Measurements from ENCODE around the gene DAGLA. TPM values are rescaled to one million over a fixed set of nuclear protein-coding genes. Genes with fewer than 3 reads are reported as not detected.

DAGLA gene
- total and polyA plus RNA-seq, 2 experiments from 2014 or later, result 1.3 TPM

- no peaks in the 10 kb centered on the region for H3K27me3 ChIP-seq (replicated peaks; ENCODE audit: insufficient read depth)
- H3K4me3 ChIP-seq, result peak overlapping the region; percentile 12; the same call in 1 of the 2 replicates
- peak overlapping the region; percentile 72 for H3K9ac ChIP-seq
- H3K4me1 ChIP-seq (ENCODE audit: insufficient read depth), result peaks cover 14% of the 10 kb centered on the region
- H2AFZ ChIP-seq, result peak overlapping the region; percentile 54
- DNase-seq, result no peak
- 46 to 48% methylated on average over 15 of the region's 15 CpGs for WGBS, 2 experiments (ENCODE audit: low coverage in 1 of 2, low lambda C conversion rate in 2 of 2, missing lambda C conversion rate in 2 of 2)
- H3K27ac ChIP-seq, result 0 out of 2 replicates have a peak overlapping the region, but pooled peaks have one; percentile 13
- H3K4me2 ChIP-seq (ENCODE audit: unreplicated experiment), result peak overlapping the region; percentile 43
- H3K9me2 ChIP-seq (ENCODE audit: insufficient read depth), result no peaks in the 10 kb centered on the region
- no peaks in the 10 kb centered on the region for H3F3A ChIP-seq (ENCODE audit: insufficient read depth)
- no peaks in the 10 kb centered on the region for H4K20me1 ChIP-seq (ENCODE audit: insufficient read depth)
- TF ChIP-seq EZH2phosphoT487 (IDR thresholded peaks at IDR 0.05; ENCODE audit: insufficient read depth, low read depth), result no peak
- no peak for TF ChIP-seq EZH2 (IDR thresholded peaks at IDR 0.05; ENCODE audit: insufficient read depth, poor library complexity, severe bottlenecking)
- no peaks in the 10 kb centered on the region for H3K9me3 ChIP-seq (ENCODE audit: low read depth)
- no peaks in the 10 kb centered on the region for H3K79me2 ChIP-seq (ENCODE audit: insufficient read depth)
- H3K36me3 ChIP-seq (ENCODE audit: low read depth), result no peaks in the 10 kb centered on the region
- in situ Hi-C loops (cut with MboI), result no loop called here
Measured at GRCh38 chr11:61694946-61695706, 14.9 kb downstream of the DAGLA start.

GRCh38 chr11:61695917-61696316, 15.7 kb downstream of the DAGLA start:
- H3K9ac ChIP-seq, result peak overlapping the region; percentile 72

DNA sequence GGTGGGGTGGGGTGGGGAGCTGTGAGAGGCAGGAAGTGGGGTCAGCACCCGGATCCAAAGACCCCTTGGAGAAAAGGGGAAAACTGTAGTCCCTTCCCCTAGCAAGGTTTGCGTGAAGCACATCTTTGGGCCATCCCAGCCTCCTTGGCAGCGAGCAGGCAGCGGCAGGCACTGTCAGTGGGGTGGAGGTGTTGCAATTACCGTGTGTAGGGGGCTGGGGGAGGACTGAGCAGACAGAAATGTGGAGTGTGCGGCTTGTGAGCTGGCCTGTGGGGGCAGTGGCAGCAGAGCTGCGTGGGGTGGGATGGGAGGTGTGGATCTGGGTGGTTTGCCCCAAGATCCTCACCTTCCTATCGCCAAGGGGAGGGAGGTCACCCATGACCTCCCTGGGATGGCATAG, 16.4 kb downstream of the DAGLA start:
- in situ Hi-C loops (cut with MboI), result no loop called here
- H3K9me2 ChIP-seq (ENCODE audit: insufficient read depth), result no peaks in the 10 kb centered on the region
- H3K9ac ChIP-seq, result no peak overlapping the region
- H3K27me3 ChIP-seq (replicated peaks; ENCODE audit: insufficient read depth), result no peaks in the 10 kb centered on the region
- H4K20me1 ChIP-seq (ENCODE audit: insufficient read depth), result no peaks in the 10 kb centered on the region
- no peak overlapping the region for H3K4me3 ChIP-seq
- TF ChIP-seq EZH2 (IDR thresholded peaks at IDR 0.05; ENCODE audit: insufficient read depth, poor library complexity, severe bottlenecking) (no peak), EZH2phosphoT487 (IDR thresholded peaks at IDR 0.05; ENCODE audit: insufficient read depth, low read depth) (no peak)
- WGBS, 2 experiments (ENCODE audit: low coverage in 1 of 2, low lambda C conversion rate in 2 of 2, missing lambda C conversion rate in 2 of 2), result 79 to 81% methylated on average over 5 to 8 of the region's 8 CpGs
- H3K36me3 ChIP-seq (ENCODE audit: low read depth), result no peaks in the 10 kb centered on the region
- H2AFZ ChIP-seq, result no peak overlapping the region
- no peak for DNase-seq
- peaks cover 20% of the 10 kb centered on the region for H3K4me1 ChIP-seq (ENCODE audit: insufficient read depth)
- no peaks in the 10 kb centered on the region for H3K79me2 ChIP-seq (ENCODE audit: insufficient read depth)
- no peaks in the 10 kb centered on the region for H3F3A ChIP-seq (ENCODE audit: insufficient read depth)
- H3K27ac ChIP-seq, result no peak overlapping the region
- no peaks in the 10 kb centered on the region for H3K9me3 ChIP-seq (ENCODE audit: low read depth)
- no peak overlapping the region for H3K4me2 ChIP-seq (ENCODE audit: unreplicated experiment)

More at GRCh38 chr11:61695917-61696316, 15.7 kb downstream of the DAGLA start:
- Histone ChIP-seq H3K27me3 (replicated peaks; ENCODE audit: insufficient read depth) (no peaks in the 10 kb centered on the region), H2AFZ (peak overlapping the region; percentile 54), H3K4me2 (ENCODE audit: unreplicated experiment) (peak overlapping the region; percentile 43), H3K27ac (0 out of 2 replicates have a peak overlapping the region, but pooled peaks have one; percentile 13), H3K4me3 (peak overlapping the region; percentile 12; the same call in 1 of the 2 replicates), H3K9me3 (ENCODE audit: low read depth) (no peaks in the 10 kb centered on the region), H3K79me2 (ENCODE audit: insufficient read depth) (no peaks in the 10 kb centered on the region), H3K4me1 (ENCODE audit: insufficient read depth) (peaks cover 20% of the 10 kb centered on the region), H3F3A (ENCODE audit: insufficient read depth) (no peaks in the 10 kb centered on the region), H3K36me3 (ENCODE audit: low read depth) (no peaks in the 10 kb centered on the region), H3K9me2 (ENCODE audit: insufficient read depth) (no peaks in the 10 kb centered on the region), H4K20me1 (ENCODE audit: insufficient read depth) (no peaks in the 10 kb centered on the region)
- DNase-seq, result peak; percentile 95
- in situ Hi-C loops (cut with MboI), result no loop called here
- 2% methylated on average over 17 of the region's 17 CpGs for WGBS, 2 experiments (ENCODE audit: low coverage in 1 of 2, low lambda C conversion rate in 2 of 2, missing lambda C conversion rate in 2 of 2)
- no peak for TF ChIP-seq EZH2 (IDR thresholded peaks at IDR 0.05; ENCODE audit: insufficient read depth, poor library complexity, severe bottlenecking)
- TF ChIP-seq EZH2phosphoT487 (IDR thresholded peaks at IDR 0.05; ENCODE audit: insufficient read depth, low read depth), result no peak

DNA sequence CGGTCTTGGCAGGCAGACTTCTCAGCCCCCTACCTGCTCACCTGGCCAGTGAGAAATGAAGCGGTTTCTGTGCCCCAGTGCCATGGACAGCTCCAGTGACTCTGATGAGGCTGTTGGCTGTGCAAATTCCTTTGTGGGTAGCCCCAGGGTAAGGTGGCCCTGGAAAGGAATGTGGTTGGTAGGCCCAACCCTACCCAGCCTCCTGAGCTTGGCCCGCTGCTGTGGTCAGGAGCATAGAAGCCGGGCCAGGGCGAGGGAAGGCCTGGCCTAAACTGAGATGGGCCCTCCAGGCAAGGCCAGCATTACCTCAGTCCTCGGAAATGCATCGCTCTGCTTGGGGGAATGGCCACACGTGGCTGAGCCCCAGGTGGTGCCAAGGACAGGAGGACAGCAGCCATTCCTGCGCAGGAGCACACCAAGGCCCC, 16.9 kb downstream of the DAGLA start:
- Histone ChIP-seq H3K27ac (no peak overlapping the region), H2AFZ (no peak overlapping the region), H3K9ac (no peak overlapping the region), H3K36me3 (ENCODE audit: low read depth) (no peaks in the 10 kb centered on the region), H3K4me3 (no peak overlapping the region), H3K9me3 (ENCODE audit: low read depth) (no peaks in the 10 kb centered on the region), H3K27me3 (replicated peaks; ENCODE audit: insufficient read depth) (no peaks in the 10 kb centered on the region), H3K4me1 (ENCODE audit: insufficient read depth) (peaks cover 20% of the 10 kb centered on the region), H3K9me2 (ENCODE audit: insufficient read depth) (no peaks in the 10 kb centered on the region), H3K79me2 (ENCODE audit: insufficient read depth) (no peaks in the 10 kb centered on the region), H3F3A (ENCODE audit: insufficient read depth) (no peaks in the 10 kb centered on the region), H3K4me2 (ENCODE audit: unreplicated experiment) (no peak overlapping the region), H4K20me1 (ENCODE audit: insufficient read depth) (no peaks in the 10 kb centered on the region)
- DNase-seq, result no peak
- in situ Hi-C loops (cut with MboI), result no loop called here
- TF ChIP-seq EZH2 (IDR thresholded peaks at IDR 0.05; ENCODE audit: insufficient read depth, poor library complexity, severe bottlenecking), result no peak
- no peak for TF ChIP-seq EZH2phosphoT487 (IDR thresholded peaks at IDR 0.05; ENCODE audit: insufficient read depth, low read depth)
- 87 to 89% methylated on average over 9 of the region's 9 CpGs for WGBS, 2 experiments (ENCODE audit: low coverage in 1 of 2, low lambda C conversion rate in 2 of 2, missing lambda C conversion rate in 2 of 2)

Measured in GM23248 (cell line).